Activated B cell treated with CpG ODN at 0.5 μM for 24 hours (primary cell): ENCODE results near the gene PAX3. TPM values are rescaled to one million over a fixed set of nuclear protein-coding genes. Genes with fewer than 3 reads are reported as not detected.

Source experiments
- ATAC-seq: fragments of 200-7000 bp; cut with Tn5 transposase; one replicate; pipeline ENCODE4 v1.10.0; 2021; ENCODE audit warnings: low read depth, mild to moderate bottlenecking, moderate library complexity
- CTCF ChIA-PET: fragments of 350-600 bp; sonication (Branson Sonifier 250); formaldehyde crosslinking; loops from one replicate; lab custom pipeline; 2021; ENCODE audit warnings: antibody characterized with exemption; lab: Charles Lee
- POLR2A ChIA-PET: fragments of 350-600 bp; sonication (Branson Sonifier 250); formaldehyde crosslinking; loops from one replicate; lab custom pipeline; 2021; ENCODE audit warnings: antibody characterized with exemption; lab: Charles Lee
- DNase-seq: peaks from one replicate; pipeline ENCODE4 v3.0.0; 2022
- H3K27ac Mint-ChIP-seq: one replicate; pipeline ENCODE4 v1.8.0; 2020; ENCODE audit warnings: mixed read lengths
- H3K27me3 Mint-ChIP-seq: one replicate; pipeline ENCODE4 v1.8.0; 2021; ENCODE audit warnings: mixed read lengths
- H3K36me3 Mint-ChIP-seq: one replicate; pipeline ENCODE4 v1.8.0; 2021; ENCODE audit warnings: low read depth, mixed read lengths
- H3K4me1 Mint-ChIP-seq: one replicate; pipeline ENCODE4 v1.8.0; 2021; ENCODE audit warnings: mixed read lengths
- H3K4me3 Mint-ChIP-seq: one replicate; pipeline ENCODE4 v1.8.0; 2020; ENCODE audit warnings: mild to moderate bottlenecking, mixed read lengths
- H3K9me3 Mint-ChIP-seq: one replicate; pipeline ENCODE4 v1.8.0; 2020; ENCODE audit warnings: mixed read lengths
- intact Hi-C: fragments of 100-400 bp; cut with micrococcal nuclease; formaldehyde crosslinking; loops from one replicate; pipeline ENCODE4 v1.15.1; 2024
- total RNA-seq: library from RNA; stranded (reverse); gene quantifications from 2 replicates; pipeline ENCODE4 v1.2.3, GENCODE V29; 2022
- TF ChIP-seq, protein P1 (sequence below): fragments of 200-600 bp; IDR thresholded peaks from one replicate; pipeline ENCODE4 v1.8.0; 2022; ENCODE audit warnings: antibody characterized with exemption, mild to moderate bottlenecking

PAX3 gene
- total RNA-seq, 1 donor from 2014 or later, result not detected

DNA sequence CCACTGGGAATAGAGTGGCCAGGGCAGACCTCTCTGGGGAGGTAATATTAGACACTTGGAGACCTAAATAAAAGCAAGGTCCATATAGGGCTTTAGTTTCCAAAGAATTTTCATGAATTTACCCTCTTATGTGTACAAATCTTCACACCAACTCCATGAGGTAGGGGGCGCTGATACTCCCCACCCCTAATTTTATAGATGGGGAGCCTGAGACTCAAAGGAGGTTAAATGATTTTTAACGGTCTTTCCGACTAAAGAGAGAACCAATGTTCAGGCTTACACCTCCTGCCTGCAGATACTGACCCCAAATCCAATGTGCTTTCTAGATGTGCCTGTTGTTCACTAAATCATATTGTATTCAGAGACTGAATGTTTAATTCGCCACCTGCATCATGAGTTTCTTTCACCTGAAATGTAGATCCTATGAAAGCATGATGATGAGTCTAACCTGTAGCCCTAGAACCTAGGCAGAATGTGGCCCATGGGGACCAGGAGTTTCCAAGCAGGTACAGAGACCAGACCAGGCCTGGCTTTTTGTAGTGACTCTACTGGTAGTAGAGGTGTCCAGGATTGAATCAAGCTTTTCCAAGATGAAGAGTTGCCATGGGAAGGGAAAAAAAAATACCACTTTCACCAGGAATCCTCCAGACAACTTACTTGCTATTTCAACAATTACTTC is 16.8 kb upstream of the PAX3 start:
- Mint-ChIP-seq H3K27me3 (peaks cover 54% of the 10 kb centered on the region), H3K36me3 (no peaks in the 10 kb centered on the region), H3K27ac (no peak overlapping the region), H3K4me1 (peaks cover 10% of the 10 kb centered on the region), H3K4me3 (no peak overlapping the region), H3K9me3 (no peaks in the 10 kb centered on the region)
- ChIA-PET POLR2A (no interaction called here), CTCF (interaction anchor here (4.3 kb wide), 1 partner anchor 247 kb away, joined by 92 read pairs; no protein-coding TSS in a partner anchor)
- intact Hi-C loops, result no loop called here
- TF ChIP-seq, protein P1, sequence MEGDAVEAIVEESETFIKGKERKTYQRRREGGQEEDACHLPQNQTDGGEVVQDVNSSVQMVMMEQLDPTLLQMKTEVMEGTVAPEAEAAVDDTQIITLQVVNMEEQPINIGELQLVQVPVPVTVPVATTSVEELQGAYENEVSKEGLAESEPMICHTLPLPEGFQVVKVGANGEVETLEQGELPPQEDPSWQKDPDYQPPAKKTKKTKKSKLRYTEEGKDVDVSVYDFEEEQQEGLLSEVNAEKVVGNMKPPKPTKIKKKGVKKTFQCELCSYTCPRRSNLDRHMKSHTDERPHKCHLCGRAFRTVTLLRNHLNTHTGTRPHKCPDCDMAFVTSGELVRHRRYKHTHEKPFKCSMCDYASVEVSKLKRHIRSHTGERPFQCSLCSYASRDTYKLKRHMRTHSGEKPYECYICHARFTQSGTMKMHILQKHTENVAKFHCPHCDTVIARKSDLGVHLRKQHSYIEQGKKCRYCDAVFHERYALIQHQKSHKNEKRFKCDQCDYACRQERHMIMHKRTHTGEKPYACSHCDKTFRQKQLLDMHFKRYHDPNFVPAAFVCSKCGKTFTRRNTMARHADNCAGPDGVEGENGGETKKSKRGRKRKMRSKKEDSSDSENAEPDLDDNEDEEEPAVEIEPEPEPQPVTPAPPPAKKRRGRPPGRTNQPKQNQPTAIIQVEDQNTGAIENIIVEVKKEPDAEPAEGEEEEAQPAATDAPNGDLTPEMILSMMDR, result no peak
- no peak for DNase-seq
- no peak for ATAC-seq

DNA sequence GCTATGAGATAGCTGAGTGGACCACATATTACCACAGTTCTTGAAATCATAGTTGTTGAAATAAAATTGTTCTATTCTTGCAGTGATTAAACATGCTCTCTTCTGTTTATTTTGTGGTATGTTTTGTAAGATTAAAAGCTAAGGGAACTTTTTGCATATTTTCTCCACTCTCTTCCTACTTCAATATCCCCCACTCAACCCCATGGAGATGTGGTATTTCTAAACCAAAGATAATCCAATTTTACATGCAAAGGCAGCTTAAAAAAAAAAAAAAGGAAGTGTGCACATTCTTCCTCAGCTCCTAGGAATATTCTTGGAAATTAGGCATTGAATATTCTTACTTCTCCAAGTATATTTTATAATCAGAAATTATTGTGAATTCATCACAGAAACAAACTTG is 15.0 kb upstream of the PAX3 start:
- Mint-ChIP-seq H3K27me3 (peaks cover 68% of the 10 kb centered on the region), H3K27ac (no peak overlapping the region), H3K9me3 (no peaks in the 10 kb centered on the region), H3K4me1 (peaks cover 5% of the 10 kb centered on the region), H3K36me3 (no peaks in the 10 kb centered on the region), H3K4me3 (no peak overlapping the region)
- no peak for DNase-seq
- TF ChIP-seq, protein P1, result no peak
- CTCF ChIA-PET, result interaction anchor here (1.4 kb wide), 1 partner anchor 248 kb away, joined by 6 read pairs; no protein-coding TSS in a partner anchor
- intact Hi-C loops, result no loop called here
- ATAC-seq, result no peak
- POLR2A ChIA-PET, result no interaction called here

DNA sequence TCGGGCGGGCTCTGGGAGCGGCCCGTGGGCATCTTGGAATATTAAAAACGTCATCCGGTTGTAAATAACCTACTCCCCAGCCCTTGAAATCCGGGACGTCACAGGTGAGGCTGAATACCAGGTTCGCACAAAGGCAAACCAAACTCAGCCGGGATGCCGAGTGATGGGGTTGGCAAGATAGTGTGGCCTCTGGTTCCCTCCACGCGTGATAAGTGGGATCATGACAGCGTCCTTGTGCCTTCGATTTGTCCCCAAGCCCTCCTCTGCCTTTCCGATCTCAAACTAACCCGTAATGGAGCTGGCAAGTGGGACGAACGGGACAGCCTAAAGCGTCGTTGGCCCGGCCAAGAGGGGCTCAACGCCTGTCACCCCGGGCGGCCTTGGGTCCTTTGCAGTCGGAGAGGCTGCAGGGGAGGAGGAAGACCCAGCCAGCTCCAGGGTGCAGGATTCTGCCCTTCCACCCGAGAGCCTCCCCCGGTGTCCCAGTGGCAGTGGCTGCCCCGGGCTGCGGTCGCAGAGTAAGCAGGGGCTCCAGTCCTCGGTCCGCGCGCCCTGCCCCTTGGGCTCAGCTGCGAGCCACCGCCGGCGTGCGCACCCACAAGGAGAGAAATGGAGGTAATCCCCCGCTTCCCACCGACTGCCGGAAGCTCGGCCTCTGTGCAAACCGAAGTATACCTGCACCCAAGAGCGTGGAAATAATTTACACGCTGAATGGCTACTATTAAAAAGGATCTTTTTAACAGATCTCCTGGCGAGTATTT is 13.4 kb upstream of the PAX3 start:
- intact Hi-C loops, result no loop called here
- CTCF ChIA-PET, result no interaction called here
- POLR2A ChIA-PET, result no interaction called here
- H3K27me3 Mint-ChIP-seq, result peaks cover 78% of the 10 kb centered on the region
- DNase-seq, result no peak
- no peak for ATAC-seq
- no peak overlapping the region for H3K4me3 Mint-ChIP-seq
- TF ChIP-seq, protein P1, result no peak
- no peaks in the 10 kb centered on the region for H3K9me3 Mint-ChIP-seq
- no peaks in the 10 kb centered on the region for H3K36me3 Mint-ChIP-seq
- peaks cover 3% of the 10 kb centered on the region for H3K4me1 Mint-ChIP-seq
- no peak overlapping the region for H3K27ac Mint-ChIP-seq

DNA sequence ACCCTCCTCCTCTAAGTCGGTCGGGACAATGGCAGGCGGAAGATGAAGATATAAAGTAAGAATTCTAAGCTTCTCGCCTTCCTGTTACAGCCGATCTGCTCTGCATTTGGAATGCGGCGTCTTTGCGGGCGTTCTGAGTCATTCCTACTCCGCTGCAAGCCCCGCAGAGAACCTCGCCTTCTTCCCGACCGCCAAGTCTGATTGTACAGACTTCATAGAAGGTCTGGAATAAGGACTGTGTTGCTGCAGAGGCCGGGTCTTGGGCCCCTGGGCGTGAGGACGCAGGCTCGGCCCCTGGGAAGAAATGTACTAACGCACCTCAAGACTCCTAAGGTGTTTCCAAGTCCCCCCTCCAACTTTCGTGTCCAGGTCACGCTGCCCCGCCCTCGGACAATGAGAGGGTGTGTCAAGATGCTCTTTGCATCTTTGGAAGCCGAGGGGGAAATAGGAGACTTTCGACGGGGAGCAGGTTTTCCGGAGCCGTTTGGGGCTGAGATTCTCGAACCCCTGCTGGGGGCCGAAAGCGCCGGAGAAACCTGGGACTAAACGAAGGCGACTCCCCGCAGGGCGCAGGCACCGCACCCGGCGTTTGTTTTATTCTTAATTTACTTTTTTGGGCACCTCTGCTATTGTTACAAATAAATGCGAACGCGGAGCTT is 12.7 kb upstream of the PAX3 start:
- TF ChIP-seq, protein P1, result no peak
- Mint-ChIP-seq H3K4me1 (peaks cover 5% of the 10 kb centered on the region), H3K27ac (no peak overlapping the region), H3K4me3 (no peak overlapping the region), H3K9me3 (no peaks in the 10 kb centered on the region), H3K27me3 (peaks cover 82% of the 10 kb centered on the region), H3K36me3 (no peaks in the 10 kb centered on the region)
- POLR2A ChIA-PET, result no interaction called here
- intact Hi-C loops, result no loop called here
- ATAC-seq (no peak), DNase-seq (no peak)
- CTCF ChIA-PET, result no interaction called here
